ENCODE data around the gene MT1F. TPM values are rescaled to one million over a fixed set of nuclear protein-coding genes. Genes with fewer than 3 reads are reported as not detected.

MT1F gene
- total RNA-seq, 1 donor from 2014 or later = not detected

- Mint-ChIP-seq H3K36me3 (ENCODE audit: low read depth, unreplicated experiment) (peaks cover 6% of the 10 kb centered on the region), H3K27me3 (ENCODE audit: low read depth, unreplicated experiment) (peaks cover 37% of the 10 kb centered on the region)
- no peak for FAIRE-seq
Observed at GRCh38 chr16:56684926-56685590, 27.3 kb downstream of the MT1F start.

GRCh38 chr16:56686758-56687157, 29.0 kb downstream of the MT1F start:
- H3K9ac ChIP-seq (ENCODE audit: low read length) = no peak overlapping the region
- H3K4me1 ChIP-seq (ENCODE audit: insufficient read depth, low read length) = peaks cover 11% of the 10 kb centered on the region
- no peak overlapping the region for H3K27ac Mint-ChIP-seq (ENCODE audit: unreplicated experiment)
- DNase-seq (ENCODE audit: low read depth) (no peak), FAIRE-seq (no peak)
- no peak overlapping the region for H2AFZ ChIP-seq (ENCODE audit: low read depth, low read length)
- no peaks in the 10 kb centered on the region for H4K20me1 ChIP-seq (ENCODE audit: insufficient read depth, low read length)
- no peaks in the 10 kb centered on the region for H3K79me2 ChIP-seq (ENCODE audit: insufficient read depth, low read length)
- peaks cover 3% of the 10 kb centered on the region for H3K9me3 ChIP-seq (ENCODE audit: insufficient read depth, low read depth, low read length)
- peaks cover 5% of the 10 kb centered on the region for H3K4me1 Mint-ChIP-seq (ENCODE audit: low read depth, unreplicated experiment)
- TF ChIP-seq CTCF (IDR thresholded peaks at IDR 0.05; ENCODE audit: insufficient read depth, low read depth, low read length) = no peak
- TF ChIP-seq EZH2 (IDR thresholded peaks at IDR 0.05; ENCODE audit: insufficient read depth, low read length) = no peak
- no peaks in the 10 kb centered on the region for H3K36me3 ChIP-seq (ENCODE audit: insufficient read depth, low read length)
- no peak overlapping the region for H3K4me3 Mint-ChIP-seq (ENCODE audit: unreplicated experiment)
- no peaks in the 10 kb centered on the region for H3K27me3 ChIP-seq (ENCODE audit: insufficient read depth, low read length)
- peaks cover 21% of the 10 kb centered on the region for H3K9me3 Mint-ChIP-seq (ENCODE audit: unreplicated experiment)
- no peak overlapping the region for H3K4me2 ChIP-seq (ENCODE audit: low read length)
- no peak overlapping the region for H3K4me3 ChIP-seq (ENCODE audit: insufficient read depth, low read depth, low read length)
- peaks cover 6% of the 10 kb centered on the region for H3K36me3 Mint-ChIP-seq (ENCODE audit: low read depth, unreplicated experiment)
- peaks cover 32% of the 10 kb centered on the region for H3K27me3 Mint-ChIP-seq (ENCODE audit: low read depth, unreplicated experiment)
- H3K27ac ChIP-seq (ENCODE audit: low read depth, low read length) = no peak overlapping the region

More at GRCh38 chr16:56684926-56685590, 27.3 kb downstream of the MT1F start:
- H3K4me1 ChIP-seq (ENCODE audit: insufficient read depth, low read length) = peaks cover 14% of the 10 kb centered on the region
- H3K4me2 ChIP-seq (ENCODE audit: low read length) = no peak overlapping the region
- no peaks in the 10 kb centered on the region for H3K27me3 ChIP-seq (ENCODE audit: insufficient read depth, low read length)
- H3K9ac ChIP-seq (ENCODE audit: low read length) = no peak overlapping the region
- H3K27ac ChIP-seq (ENCODE audit: low read depth, low read length) = no peak overlapping the region
- no peak for DNase-seq (ENCODE audit: low read depth)
- no peak overlapping the region for H3K4me3 Mint-ChIP-seq (ENCODE audit: unreplicated experiment)
- peaks cover 22% of the 10 kb centered on the region for H3K9me3 Mint-ChIP-seq (ENCODE audit: unreplicated experiment)
- H3K79me2 ChIP-seq (ENCODE audit: insufficient read depth, low read length) = no peaks in the 10 kb centered on the region
- H4K20me1 ChIP-seq (ENCODE audit: insufficient read depth, low read length) = no peaks in the 10 kb centered on the region
- H3K4me1 Mint-ChIP-seq (ENCODE audit: low read depth, unreplicated experiment) = peaks cover 3% of the 10 kb centered on the region
- TF ChIP-seq CTCF (IDR thresholded peaks at IDR 0.05; ENCODE audit: insufficient read depth, low read depth, low read length) = no peak
- TF ChIP-seq EZH2 (IDR thresholded peaks at IDR 0.05; ENCODE audit: insufficient read depth, low read length) = no peak
- no peaks in the 10 kb centered on the region for H3K36me3 ChIP-seq (ENCODE audit: insufficient read depth, low read length)
- H3K9me3 ChIP-seq (ENCODE audit: insufficient read depth, low read depth, low read length) = peaks cover 3% of the 10 kb centered on the region
- H3K27ac Mint-ChIP-seq (ENCODE audit: unreplicated experiment) = no peak overlapping the region
- no peak overlapping the region for H2AFZ ChIP-seq (ENCODE audit: low read depth, low read length)
- H3K4me3 ChIP-seq (ENCODE audit: insufficient read depth, low read depth, low read length) = no peak overlapping the region

- H3K79me2 ChIP-seq (ENCODE audit: insufficient read depth, low read length) = no peaks in the 10 kb centered on the region
- no peak overlapping the region for H2AFZ ChIP-seq (ENCODE audit: low read depth, low read length)
- Mint-ChIP-seq H3K4me1 (ENCODE audit: low read depth, unreplicated experiment) (peaks cover 1% of the 10 kb centered on the region), H3K36me3 (ENCODE audit: low read depth, unreplicated experiment) (peaks cover 6% of the 10 kb centered on the region), H3K27me3 (ENCODE audit: low read depth, unreplicated experiment) (peaks cover 22% of the 10 kb centered on the region), H3K9me3 (ENCODE audit: unreplicated experiment) (peaks cover 21% of the 10 kb centered on the region), H3K27ac (ENCODE audit: unreplicated experiment) (no peak overlapping the region), H3K4me3 (ENCODE audit: unreplicated experiment) (no peak overlapping the region)
- H3K36me3 ChIP-seq (ENCODE audit: insufficient read depth, low read length) = no peaks in the 10 kb centered on the region
- TF ChIP-seq CTCF (IDR thresholded peaks at IDR 0.05; ENCODE audit: insufficient read depth, low read depth, low read length) (no peak), EZH2 (IDR thresholded peaks at IDR 0.05; ENCODE audit: insufficient read depth, low read length) (no peak)
- no peak overlapping the region for H3K9ac ChIP-seq (ENCODE audit: low read length)
- H3K27me3 ChIP-seq (ENCODE audit: insufficient read depth, low read length) = no peaks in the 10 kb centered on the region
- H3K4me3 ChIP-seq (ENCODE audit: insufficient read depth, low read depth, low read length) = no peak overlapping the region
- H3K4me2 ChIP-seq (ENCODE audit: low read length) = no peak overlapping the region
- H3K4me1 ChIP-seq (ENCODE audit: insufficient read depth, low read length) = no peaks in the 10 kb centered on the region
- no peaks in the 10 kb centered on the region for H4K20me1 ChIP-seq (ENCODE audit: insufficient read depth, low read length)
- DNase-seq (ENCODE audit: low read depth) = no peak
- no peak for FAIRE-seq
- peaks cover 3% of the 10 kb centered on the region for H3K9me3 ChIP-seq (ENCODE audit: insufficient read depth, low read depth, low read length)
- no peak overlapping the region for H3K27ac ChIP-seq (ENCODE audit: low read depth, low read length)
Observed at GRCh38 chr16:56688762-56689161, 31.0 kb downstream of the MT1F start.

Measured in astrocyte (in vitro differentiated cells and primary cell).